ENCODE measurements around the gene POLN. TPM values are rescaled to one million over a fixed set of nuclear protein-coding genes. Genes with fewer than 3 reads are reported as not detected.

The POLN gene
- total and polyA plus RNA-seq, 12 donors, result 0.69 to 10.6 (median 3.0) TPM

- H3K4me1 ChIP-seq (replicated peaks in 1 of 2), result peaks cover 0 to 11% of the 10 kb centered on the region in 2 donors
- H3K36me3 ChIP-seq (replicated peaks in 1 of 2), result no peaks in the 10 kb centered on the region
- no peak overlapping the region for H3K4me3 ChIP-seq
- no peaks in the 10 kb centered on the region for H3K9me3 ChIP-seq (replicated peaks in 1 of 3)
- intact Hi-C loops (cut with DNase I), result no loop called here
- H3K27me3 ChIP-seq, result no peaks in the 10 kb centered on the region
- no peak for DNase-seq
- H3K27ac ChIP-seq, result no peak overlapping the region
- TF ChIP-seq CTCF (IDR thresholded peaks at IDR 0.05) (no peak), POLR2A (IDR thresholded peaks at IDR 0.05) (no peak)
- WGBS, 4 donors, result 82 to 89% (median 85%) methylated on average over 2 to 11 of the region's 11 CpGs
Measured at GRCh38 chr4:2068566-2068965, 173.4 kb downstream of the POLN start.

DNA sequence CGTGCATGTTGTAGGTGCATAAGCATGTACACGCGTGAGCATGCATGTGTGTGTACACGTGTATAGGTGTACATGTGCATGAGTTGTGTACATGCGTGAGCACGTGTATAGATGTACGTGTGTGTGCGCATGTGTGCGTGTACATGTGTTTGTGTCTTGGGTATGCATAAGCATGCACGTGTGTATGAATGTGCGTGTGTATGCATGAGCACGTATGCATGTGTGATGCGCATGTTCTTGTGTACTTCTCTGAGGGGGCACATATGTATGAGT lies 173.8 kb downstream of the POLN start:
- no peaks in the 10 kb centered on the region for H3K36me3 ChIP-seq (replicated peaks in 1 of 2)
- no peak overlapping the region for H3K27ac ChIP-seq
- TF ChIP-seq CTCF (IDR thresholded peaks at IDR 0.05) (no peak), POLR2A (IDR thresholded peaks at IDR 0.05) (no peak)
- intact Hi-C loops (cut with DNase I), result no loop called here
- DNase-seq, result no peak
- no peaks in the 10 kb centered on the region for H3K27me3 ChIP-seq
- H3K4me3 ChIP-seq, result no peak overlapping the region
- H3K9me3 ChIP-seq (replicated peaks in 1 of 3), result no peaks in the 10 kb centered on the region
- WGBS, 4 donors, result 90 to 94% (median 93%) methylated on average over 13 of the region's 13 CpGs
- H3K4me1 ChIP-seq (replicated peaks in 1 of 2), result peaks cover 0 to 11% of the 10 kb centered on the region in 2 donors

DNA sequence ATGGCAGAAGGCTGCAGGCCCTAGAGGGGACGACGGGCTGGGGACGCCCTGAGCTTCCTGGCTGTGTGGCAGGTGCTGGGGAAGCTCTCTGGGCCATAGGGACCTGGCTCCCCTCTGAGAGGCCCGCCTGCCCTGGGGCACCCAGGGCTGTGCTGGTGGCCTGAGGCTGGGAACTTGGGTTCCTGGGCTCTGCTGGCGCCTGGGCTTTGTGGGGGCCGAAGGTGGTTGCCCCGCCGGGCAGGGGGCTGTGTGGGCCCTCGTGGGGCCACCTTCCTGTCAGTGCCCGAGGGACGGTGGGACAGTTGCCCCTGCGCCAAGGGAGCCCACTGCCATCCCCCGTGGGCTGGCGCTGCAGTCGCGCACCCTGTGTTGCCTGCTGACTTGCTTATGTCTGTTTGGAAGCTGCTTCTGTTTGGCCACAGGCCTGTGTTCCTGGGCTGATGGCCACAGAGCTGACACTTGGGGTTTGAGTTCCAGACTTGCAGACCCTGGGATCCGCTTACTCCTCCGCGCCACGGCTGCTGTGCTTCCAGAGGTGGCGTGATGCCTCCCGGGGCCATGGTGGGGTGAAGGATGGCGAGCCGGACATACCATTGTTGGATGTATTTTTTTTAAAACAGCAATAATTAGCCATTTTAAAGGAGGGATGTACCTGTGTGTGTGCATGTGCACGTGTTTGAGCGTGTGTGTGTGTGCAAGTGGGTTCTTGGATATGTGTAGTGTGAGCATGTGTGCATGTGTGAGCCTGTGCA lies 174.3 kb downstream of the POLN start:
- H3K36me3 ChIP-seq (replicated peaks in 1 of 2), result no peaks in the 10 kb centered on the region
- no peaks in the 10 kb centered on the region for H3K27me3 ChIP-seq
- TF ChIP-seq POLR2A (IDR thresholded peaks at IDR 0.05), result no peak
- no peak for TF ChIP-seq CTCF (IDR thresholded peaks at IDR 0.05)
- H3K9me3 ChIP-seq (replicated peaks in 1 of 3), result no peaks in the 10 kb centered on the region
- 82 to 85% (median 84%) methylated on average over 15 to 26 of the region's 26 CpGs for WGBS, 4 donors
- H3K4me1 ChIP-seq (replicated peaks in 1 of 2), result peaks cover 0 to 11% of the 10 kb centered on the region in 2 donors
- intact Hi-C loops (cut with DNase I), result no loop called here
- no peak overlapping the region for H3K27ac ChIP-seq
- no peak overlapping the region for H3K4me3 ChIP-seq
- DNase-seq, result no peak

DNA sequence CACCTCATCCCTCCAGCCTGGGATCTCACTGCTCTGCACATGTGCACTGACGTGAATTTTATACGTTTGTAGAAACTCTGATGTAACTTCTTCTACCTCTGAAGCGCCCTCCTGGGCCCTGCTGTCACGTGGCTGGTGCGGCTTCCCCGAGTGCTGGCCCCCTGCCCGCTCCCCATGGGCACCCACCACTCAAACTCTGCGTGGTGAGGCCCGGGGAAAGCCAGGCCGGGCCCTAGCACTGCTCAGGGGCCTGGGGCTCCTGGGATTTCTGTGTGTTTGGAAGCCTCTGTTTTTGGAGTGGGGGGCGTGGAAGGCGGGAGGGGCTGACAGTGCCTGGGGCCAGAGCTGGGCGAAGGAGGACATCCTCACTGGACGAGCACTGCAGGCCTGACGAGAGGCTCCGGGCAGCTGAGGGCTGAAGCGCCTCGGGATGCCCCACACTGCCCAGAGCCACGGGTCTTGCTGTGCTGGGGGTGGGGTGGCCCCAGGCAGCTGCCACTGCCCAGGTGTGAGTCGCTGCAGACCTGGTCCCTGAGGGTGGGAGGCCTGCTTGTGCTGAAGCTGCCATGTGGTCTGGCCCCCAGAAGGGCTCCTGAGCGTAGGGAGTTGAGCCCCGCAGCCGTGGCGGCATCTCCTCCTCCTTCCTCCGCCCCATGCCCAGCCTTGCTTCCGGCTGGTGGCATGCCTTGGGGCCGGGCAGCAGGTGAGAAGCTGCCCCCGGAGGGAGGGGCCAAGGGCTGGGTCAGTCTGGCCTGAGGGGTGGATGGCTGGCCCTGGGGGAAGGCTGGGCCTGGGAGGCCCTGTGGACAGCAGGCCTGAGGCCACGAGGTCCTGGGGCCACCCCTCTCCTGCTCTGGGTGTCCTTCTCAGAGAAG lies 175.1 kb downstream of the POLN start:
- Histone ChIP-seq H3K4me3 (no peak overlapping the region), H3K4me1 (replicated peaks in 1 of 2) (peaks cover 0 to 4% of the 10 kb centered on the region in 2 donors), H3K9me3 (replicated peaks in 1 of 3) (no peaks in the 10 kb centered on the region), H3K27me3 (no peaks in the 10 kb centered on the region), H3K27ac (no peak overlapping the region), H3K36me3 (replicated peaks in 1 of 2) (no peaks in the 10 kb centered on the region)
- WGBS, 4 donors, result 82 to 90% (median 83%) methylated on average over 15 to 29 of the region's 29 CpGs
- intact Hi-C loops (cut with DNase I), result no loop called here
- TF ChIP-seq POLR2A (IDR thresholded peaks at IDR 0.05) (no peak), CTCF (IDR thresholded peaks at IDR 0.05) (no peak)
- DNase-seq, result no peak
